Breast epithelium (tissue), 4 donors: ENCODE results near the gene CCBE1. TPM values are rescaled to one million over a fixed set of nuclear protein-coding genes. Genes with fewer than 3 reads are reported as not detected.

Experiments used
- DNase-seq, 2 donors: peaks; one replicate each; pipeline ENCODE4 v3.0.0-alpha.2; 2019; ENCODE audit warnings: low spot score in 2 of 2
- H3K27ac ChIP-seq, 2 donors: fragments of 200-600 bp; sonication (generic) in 1 of 2; one replicate each; pipeline ENCODE4 v1.5.1; 2016 to 2019; ENCODE audit warnings: mild to moderate bottlenecking in 1 of 2
- H3K27me3 ChIP-seq, 2 donors: fragments of 200-600 bp; sonication (generic) in 1 of 2; one replicate each; pipeline versions ENCODE4 v1.5.1 to v1.6.0; 2017 to 2019; ENCODE audit warnings: control low read depth in 1 of 2, mild to moderate bottlenecking in 1 of 2
- H3K36me3 ChIP-seq: fragments of 200-600 bp; one replicate; pipeline ENCODE4 v1.5.1; 2019
- H3K4me1 ChIP-seq, 2 donors: fragments of 200-600 bp; sonication (generic); one replicate each; pipeline ENCODE4 v1.5.1; 2016 to 2019; ENCODE audit warnings: control low read depth in 1 of 2
- H3K4me3 ChIP-seq, 3 donors: fragments of 200-600 bp; sonication (generic); 1 replicate in 2 of 3; 2 replicates in 1 of 3; pipeline ENCODE4 v1.5.1; 2016 to 2019; ENCODE audit warnings: mild to moderate bottlenecking in 3 of 3, moderate library complexity in 2 of 3
- H3K9me3 ChIP-seq, 2 donors: fragments of 200-600 bp; sonication (generic) in 1 of 2; one replicate each; pipeline ENCODE4 v1.5.1; 2016 to 2019; ENCODE audit warnings: control low read depth in 1 of 2
- CTCF ChIP-seq, 3 donors: fragments of 450-650 bp; IDR thresholded peaks; one replicate each; pipeline ENCODE4 v1.5.1; 2016 to 2017; ENCODE audit warnings: antibody characterized with exemption in 3 of 3, mild to moderate bottlenecking in 3 of 3, moderate library complexity in 3 of 3
- POLR2A ChIP-seq: fragments of 450-650 bp; IDR thresholded peaks from one replicate; pipeline ENCODE4 v1.6.1; 2016; ENCODE audit warnings: antibody characterized with exemption, mild to moderate bottlenecking, moderate library complexity
- POLR2AphosphoS5 ChIP-seq, 3 donors: sonication (generic); formaldehyde crosslinking; IDR thresholded peaks; one replicate each; pipeline ENCODE4 v1.6.1; 2017; ENCODE audit warnings: antibody characterized with exemption in 3 of 3
- intact Hi-C: fragments of 100-400 bp; cut with DNase I; formaldehyde crosslinking; loops from one replicate; pipeline ENCODE4 v1.15.1; 2023; ENCODE audit warnings: low total_unique reads
- total RNA-seq, 3 donors: library from RNA; depleted of rRNA; stranded (reverse); fragments of >200 nt; gene quantifications; one replicate each; pipeline ENCODE4 v1.1.0, GENCODE V29; 2016

Gene CCBE1
- total RNA-seq, 3 donors from 2014 or later = 3.5 to 4.9 (median 4.0) TPM

DNA sequence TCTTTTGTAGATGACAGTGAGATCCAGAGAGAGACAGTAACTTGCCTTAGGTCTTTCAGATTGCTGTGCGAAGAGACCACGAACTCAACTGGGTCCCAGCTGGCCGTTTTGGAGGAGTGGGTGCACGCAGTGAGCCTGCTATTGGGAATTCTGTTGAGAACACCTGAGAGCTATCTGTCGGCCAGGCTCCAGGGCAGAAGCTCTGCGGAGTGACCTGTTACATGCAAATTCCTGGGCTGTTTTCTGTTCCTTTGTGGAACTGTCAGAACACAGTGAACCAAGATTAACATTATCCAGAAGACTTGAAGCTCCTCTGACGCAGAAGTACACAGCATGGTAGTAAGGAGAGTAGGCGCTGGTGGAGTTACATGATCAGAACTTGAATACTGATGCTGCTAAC lies 238.6 kb downstream of the CCBE1 start:
- no peak overlapping the region for H3K27ac ChIP-seq
- DNase-seq = no peak
- H3K4me1 ChIP-seq = peaks cover 0 to 4% of the 10 kb centered on the region in 2 donors
- intact Hi-C loops = loop anchor here (10.0 kb wide), 1 partner anchor 1706 kb away; no protein-coding TSS in a partner anchor
- no peaks in the 10 kb centered on the region for H3K27me3 ChIP-seq
- H3K36me3 ChIP-seq = no peaks in the 10 kb centered on the region
- no peak overlapping the region for H3K4me3 ChIP-seq
- TF ChIP-seq POLR2A (no peak), POLR2AphosphoS5 (IDR thresholded peaks at IDR 0.05) (no peak), CTCF (IDR thresholded peaks at IDR 0.05) (no peak)
- no peaks in the 10 kb centered on the region for H3K9me3 ChIP-seq

DNA sequence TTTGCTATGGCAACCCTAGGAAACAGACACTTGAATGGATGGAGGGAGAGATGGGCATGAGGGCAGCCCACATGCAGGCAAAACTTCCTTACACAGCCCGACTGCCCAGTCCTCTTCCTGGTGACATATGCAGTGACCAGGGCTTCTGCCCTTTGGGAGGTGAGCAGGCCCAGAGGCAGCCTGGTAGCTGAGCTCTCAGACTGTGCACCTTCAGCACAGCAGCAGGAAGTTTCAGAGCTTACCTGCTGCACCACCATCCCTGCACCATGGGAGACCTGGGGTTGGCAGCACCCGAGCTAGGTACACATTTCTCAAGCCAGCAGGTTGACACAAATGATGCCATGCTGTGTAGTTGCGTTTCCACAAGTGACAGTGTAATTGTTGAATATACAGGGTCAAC lies 240.6 kb downstream of the CCBE1 start:
- intact Hi-C loops = loop anchor here (10.0 kb wide), 1 partner anchor 1708 kb away; no protein-coding TSS in a partner anchor
- TF ChIP-seq POLR2A = no peak
- TF ChIP-seq CTCF (IDR thresholded peaks at IDR 0.05) = no peak
- no peak for TF ChIP-seq POLR2AphosphoS5 (IDR thresholded peaks at IDR 0.05)

GRCh38 chr18:59455728-59456276 lies 241.4 kb downstream of the CCBE1 start:
- no peak for TF ChIP-seq POLR2AphosphoS5 (IDR thresholded peaks at IDR 0.05)
- no peak for DNase-seq
- Histone ChIP-seq H3K9me3 (no peaks in the 10 kb centered on the region), H3K4me3 (no peak overlapping the region), H3K27ac (no peak overlapping the region), H3K4me1 (peaks cover 0 to 4% of the 10 kb centered on the region in 2 donors), H3K36me3 (no peaks in the 10 kb centered on the region), H3K27me3 (no peaks in the 10 kb centered on the region)
- intact Hi-C loops = loop anchor here (10.0 kb wide), 1 partner anchor 1709 kb away; no protein-coding TSS in a partner anchor

More for the DNA sequence above, 240.6 kb downstream of the CCBE1 start:
- Histone ChIP-seq H3K9me3 (no peaks in the 10 kb centered on the region), H3K27me3 (no peaks in the 10 kb centered on the region), H3K36me3 (no peaks in the 10 kb centered on the region), H3K4me3 (no peak overlapping the region), H3K4me1 (peaks cover 0 to 4% of the 10 kb centered on the region in 2 donors), H3K27ac (no peak overlapping the region)
- no peak for DNase-seq

- intact Hi-C loops = loop anchor here (10.0 kb wide), 1 partner anchor 1710 kb away; no protein-coding TSS in a partner anchor
- no peaks in the 10 kb centered on the region for H3K36me3 ChIP-seq
- no peak for TF ChIP-seq POLR2AphosphoS5 (IDR thresholded peaks at IDR 0.05)
- TF ChIP-seq POLR2A = no peak
- TF ChIP-seq CTCF (IDR thresholded peaks at IDR 0.05) = no peak
- no peaks in the 10 kb centered on the region for H3K27me3 ChIP-seq
- no peaks in the 10 kb centered on the region for H3K9me3 ChIP-seq
- no peak overlapping the region for H3K4me3 ChIP-seq
- DNase-seq = no peak
- H3K27ac ChIP-seq = no peak overlapping the region
- H3K4me1 ChIP-seq = peaks cover 0 to 4% of the 10 kb centered on the region in 2 donors
Observed at GRCh38 chr18:59454909-59455727, 242.1 kb downstream of the CCBE1 start.

DNA sequence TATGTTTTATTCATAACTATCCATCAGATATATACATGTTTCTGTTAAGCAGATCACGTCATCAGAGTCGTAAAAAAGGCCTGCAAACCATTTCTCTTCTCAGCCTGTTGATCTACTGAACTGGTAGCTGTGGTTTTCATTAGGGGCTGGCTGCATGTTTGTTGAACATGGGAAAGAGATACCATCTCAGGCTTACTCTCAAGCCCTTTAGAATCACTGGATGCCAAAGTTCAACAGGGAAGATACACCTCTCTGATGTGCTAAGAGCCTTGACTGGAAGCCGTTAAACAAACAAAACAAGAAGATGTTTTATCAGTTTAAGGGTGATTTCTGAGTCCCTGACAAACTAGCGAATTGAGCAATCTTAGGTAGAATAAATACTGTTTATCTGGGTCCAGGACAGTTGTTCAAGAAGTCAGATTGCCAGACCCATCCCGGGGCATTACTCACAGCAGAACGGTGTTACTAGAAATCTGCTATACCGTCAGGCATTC lies 243.7 kb downstream of the CCBE1 start:
- intact Hi-C loops = loop anchor here (10.0 kb wide), 1 partner anchor 1711 kb away; no protein-coding TSS in a partner anchor
- TF ChIP-seq POLR2A (no peak), POLR2AphosphoS5 (IDR thresholded peaks at IDR 0.05) (no peak)
- H3K9me3 ChIP-seq = no peaks in the 10 kb centered on the region

GRCh38 chr18:59451963-59452362 lies 245.3 kb downstream of the CCBE1 start:
- no peaks in the 10 kb centered on the region for H3K36me3 ChIP-seq
- no peaks in the 10 kb centered on the region for H3K4me1 ChIP-seq
- intact Hi-C loops = loop anchor here (10.0 kb wide), 1 partner anchor 1713 kb away; no protein-coding TSS in a partner anchor
- no peaks in the 10 kb centered on the region for H3K9me3 ChIP-seq
- TF ChIP-seq POLR2AphosphoS5 (IDR thresholded peaks at IDR 0.05) = no peak
- TF ChIP-seq POLR2A = no peak
- TF ChIP-seq CTCF (IDR thresholded peaks at IDR 0.05) = no peak
- H3K4me3 ChIP-seq = no peak overlapping the region
- H3K27me3 ChIP-seq = no peaks in the 10 kb centered on the region
- DNase-seq = no peak
- no peak overlapping the region for H3K27ac ChIP-seq

More for the DNA sequence above, 243.7 kb downstream of the CCBE1 start:
- Histone ChIP-seq H3K27me3 (no peaks in the 10 kb centered on the region), H3K36me3 (no peaks in the 10 kb centered on the region), H3K4me1 (no peaks in the 10 kb centered on the region), H3K4me3 (no peak overlapping the region), H3K27ac (no peak overlapping the region)
- DNase-seq = no peak
